Measurements from ENCODE around the gene EGFLAM.
"Not testable (repeated sequence)": the region's sequence is repeated elsewhere in the genome, so short reads cannot be mapped to it uniquely, and the experiment has no call there.

The EGFLAM gene

GRCh38 chr5:38331831-38332230 is 73.5 kb downstream of the EGFLAM start:
- DNase-seq = no peak

GRCh38 chr5:38333181-38333580 is 74.8 kb downstream of the EGFLAM start:
- DNase-seq = not testable (repeated sequence)

GRCh38 chr5:38338455-38338854 is 80.1 kb downstream of the EGFLAM start:
- no peak for DNase-seq

GRCh38 chr5:38339446-38339845 is 81.1 kb downstream of the EGFLAM start:
- DNase-seq = no peak

- DNase-seq = no peak
Observed at GRCh38 chr5:38341056-38341455, 82.7 kb downstream of the EGFLAM start.

GRCh38 chr5:38341641-38342040 is 83.3 kb downstream of the EGFLAM start:
- DNase-seq = no peak

- DNase-seq = no peak
Observed at GRCh38 chr5:38342261-38342660, 83.9 kb downstream of the EGFLAM start.

GRCh38 chr5:38344891-38345290 is 86.5 kb downstream of the EGFLAM start:
- no peak for DNase-seq

GRCh38 chr5:38346593-38346992 is 88.2 kb downstream of the EGFLAM start:
- no peak for DNase-seq

GRCh38 chr5:38347040-38347763 is 88.8 kb downstream of the EGFLAM start:
- no peak for DNase-seq

- no peak for DNase-seq
Observed at GRCh38 chr5:38347896-38348295, 89.5 kb downstream of the EGFLAM start.

GRCh38 chr5:38360323-38361061 is 102.1 kb downstream of the EGFLAM start:
- no peak for DNase-seq

GRCh38 chr5:38362713-38363112 is 104.4 kb downstream of the EGFLAM start:
- DNase-seq = no peak

GRCh38 chr5:38364825-38365224 is 106.5 kb downstream of the EGFLAM start:
- no peak for DNase-seq

- DNase-seq = no peak
Observed at GRCh38 chr5:38367410-38367809, 109.1 kb downstream of the EGFLAM start.

GRCh38 chr5:38367966-38368365 is 109.6 kb downstream of the EGFLAM start:
- no peak for DNase-seq

- DNase-seq = no peak
Observed at GRCh38 chr5:38369692-38370091, 111.3 kb downstream of the EGFLAM start.

- DNase-seq = no peak
Observed at GRCh38 chr5:38370358-38371100, 112.2 kb downstream of the EGFLAM start.

- no peak for DNase-seq
Observed at GRCh38 chr5:38371596-38371995, 113.2 kb downstream of the EGFLAM start.

GRCh38 chr5:38373743-38374142 is 115.4 kb downstream of the EGFLAM start:
- DNase-seq = no peak

- no peak for DNase-seq
Observed at GRCh38 chr5:38375423-38375822, 117.1 kb downstream of the EGFLAM start.

GRCh38 chr5:38376404-38376803 is 118.0 kb downstream of the EGFLAM start:
- no peak for DNase-seq

GRCh38 chr5:38378579-38378978 is 120.2 kb downstream of the EGFLAM start:
- no peak for DNase-seq
